GM18498 (cell line): ENCODE data around the gene CRACDL.

Experiments
- ATAC-seq: cut with Tn5 transposase; IDR thresholded peaks from one replicate; pipeline ENCODE4 v1.9.1; 2021; ENCODE audit warnings: mild to moderate bottlenecking, moderate library complexity; ENCODE audit not compliant: unreplicated experiment

The CRACDL gene, protein sequence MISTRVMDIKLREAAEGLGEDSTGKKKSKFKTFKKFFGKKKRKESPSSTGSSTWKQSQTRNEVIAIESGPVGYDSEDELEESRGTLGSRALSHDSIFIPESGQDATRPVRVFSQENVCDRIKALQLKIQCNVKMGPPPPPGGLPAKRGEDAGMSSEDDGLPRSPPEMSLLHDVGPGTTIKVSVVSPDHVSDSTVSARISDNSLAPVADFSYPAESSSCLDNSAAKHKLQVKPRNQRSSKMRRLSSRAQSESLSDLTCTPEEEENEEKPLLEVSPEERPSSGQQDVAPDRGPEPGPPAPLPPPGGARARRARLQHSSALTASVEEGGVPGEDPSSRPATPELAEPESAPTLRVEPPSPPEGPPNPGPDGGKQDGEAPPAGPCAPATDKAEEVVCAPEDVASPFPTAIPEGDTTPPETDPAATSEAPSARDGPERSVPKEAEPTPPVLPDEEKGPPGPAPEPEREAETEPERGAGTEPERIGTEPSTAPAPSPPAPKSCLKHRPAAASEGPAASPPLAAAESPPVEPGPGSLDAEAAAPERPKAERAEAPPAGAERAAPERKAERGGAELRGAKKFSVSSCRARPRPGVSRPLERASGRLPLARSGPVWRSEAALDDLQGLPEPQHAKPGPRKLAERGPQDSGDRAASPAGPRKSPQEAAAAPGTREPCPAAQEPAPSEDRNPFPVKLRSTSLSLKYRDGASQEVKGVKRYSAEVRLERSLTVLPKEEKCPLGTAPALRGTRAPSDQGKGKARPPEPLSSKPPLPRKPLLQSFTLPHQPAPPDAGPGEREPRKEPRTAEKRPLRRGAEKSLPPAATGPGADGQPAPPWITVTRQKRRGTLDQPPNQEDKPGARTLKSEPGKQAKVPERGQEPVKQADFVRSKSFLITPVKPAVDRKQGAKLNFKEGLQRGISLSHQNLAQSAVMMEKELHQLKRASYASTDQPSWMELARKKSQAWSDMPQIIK

DNA sequence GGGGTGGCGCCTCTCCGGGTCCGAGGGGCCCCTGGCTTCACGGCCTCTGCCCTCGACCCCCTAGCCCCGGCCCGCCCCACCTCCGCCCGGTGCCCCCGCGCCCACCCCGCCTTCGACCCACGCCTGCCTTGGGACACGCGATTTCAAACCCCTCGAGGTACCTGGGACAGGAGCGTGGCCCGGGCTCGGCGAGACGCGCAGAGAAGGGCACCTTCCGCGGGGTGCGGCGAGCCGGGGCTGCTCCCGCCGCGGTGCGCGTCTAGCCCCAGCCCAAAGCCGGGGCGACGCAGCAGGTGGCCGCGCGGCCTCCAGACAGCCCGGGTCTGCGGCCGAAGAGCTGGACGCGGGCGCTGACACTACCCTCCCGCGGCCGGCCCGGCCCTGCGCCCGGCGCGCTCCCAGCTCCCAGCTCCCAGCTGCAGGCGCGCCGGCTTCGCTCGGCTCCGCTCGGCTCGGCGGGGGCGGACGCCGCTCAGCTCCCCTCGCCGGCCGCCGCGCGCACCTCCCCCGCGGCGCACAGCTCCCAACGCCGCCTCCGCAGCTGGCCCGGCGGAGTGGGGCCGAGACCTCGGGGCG, at the start of gene CRACDL:
TSS of gene CRACDL (minus strand) at position 449 of the 576 bp plus-strand sequence. CDS start 89,425 bp downstream, outside the sequence.
- no peak for ATAC-seq

GRCh38 chr2:98975611-98976010, 39.6 kb upstream of the CRACDL start:
- ATAC-seq = no peak

- ATAC-seq = no peak
These were observed 36.6 kb upstream of the CRACDL start for GRCh38 chr2:98972582-98973167.

GRCh38 chr2:98959810-98960507, 23.9 kb upstream of the CRACDL start:
- no peak for ATAC-seq

DNA sequence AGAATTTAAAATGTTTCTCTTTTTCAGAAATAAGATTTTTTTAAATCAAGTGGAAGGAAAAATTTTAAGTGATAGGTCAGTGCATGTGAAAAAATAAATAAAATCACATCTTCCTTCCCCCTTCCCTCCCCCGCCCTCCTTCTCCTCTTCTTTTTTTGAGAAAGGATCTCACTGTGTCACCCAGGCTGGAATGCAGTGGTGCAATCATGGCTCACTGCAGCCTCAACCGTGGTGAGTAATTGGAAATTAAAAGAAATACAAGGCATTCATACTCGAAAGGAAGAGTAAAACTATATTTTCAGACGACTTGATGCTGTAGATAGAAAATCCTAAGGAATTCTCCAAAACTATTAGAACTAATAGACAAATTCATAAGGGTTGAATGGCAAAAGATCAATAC, 16.9 kb upstream of the CRACDL start:
- ATAC-seq = no peak

DNA sequence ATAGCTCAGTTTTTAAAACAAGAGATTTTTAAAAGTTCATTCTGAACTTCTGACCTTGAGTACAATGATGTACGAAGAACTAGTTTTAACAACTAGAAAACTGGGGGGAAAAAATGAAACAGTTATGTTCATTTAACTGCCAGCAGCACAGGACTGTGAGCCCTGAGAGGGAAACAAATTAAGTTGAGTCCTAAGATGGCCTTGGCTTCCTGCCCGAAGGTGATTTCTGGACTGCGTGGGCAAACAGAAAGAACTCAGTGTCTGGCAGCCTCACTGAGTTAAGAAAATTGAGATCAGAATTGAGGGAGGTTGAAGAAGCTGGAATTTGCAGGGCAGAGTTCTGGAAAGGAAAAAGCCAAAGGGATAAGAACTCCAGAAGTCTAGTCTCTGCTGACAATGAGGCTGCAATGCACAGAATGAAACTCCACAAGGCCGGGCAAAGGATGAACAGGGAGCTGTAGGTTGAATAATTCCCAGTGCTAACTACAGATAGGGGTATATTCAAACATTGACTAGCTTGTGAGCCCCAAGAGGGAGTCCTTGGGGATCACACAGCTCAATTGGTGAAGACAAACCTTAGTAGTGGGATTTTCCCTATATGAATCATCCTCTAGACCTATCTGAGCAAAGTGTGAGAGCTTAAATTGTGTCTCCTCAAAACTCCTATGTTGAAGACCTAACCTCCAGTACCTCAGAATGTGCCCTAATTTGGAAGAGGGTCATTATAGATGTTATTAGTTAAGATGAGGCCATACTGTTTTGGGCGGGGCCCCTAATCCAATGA, 13.1 kb upstream of the CRACDL start:
- no peak for ATAC-seq

DNA sequence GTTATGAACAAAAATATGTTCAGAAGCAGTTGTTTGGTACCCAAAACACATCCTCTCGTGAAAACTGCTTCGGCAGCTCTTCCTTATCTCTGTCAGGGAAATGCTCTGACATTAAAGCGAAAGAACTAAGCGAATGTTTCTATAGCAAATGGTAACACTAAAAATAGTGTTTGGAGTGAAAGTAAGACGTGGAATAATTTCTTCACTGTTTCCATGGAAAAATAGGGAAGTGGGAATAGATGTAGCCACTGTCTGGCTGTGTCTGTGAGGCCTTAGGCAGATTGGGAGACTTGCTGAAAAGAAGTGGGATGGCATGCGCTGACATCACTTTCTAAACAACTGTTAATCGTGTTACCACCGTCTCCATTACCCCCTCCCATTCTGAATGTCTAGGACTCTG, 11.5 kb upstream of the CRACDL start:
- no peak for ATAC-seq

DNA sequence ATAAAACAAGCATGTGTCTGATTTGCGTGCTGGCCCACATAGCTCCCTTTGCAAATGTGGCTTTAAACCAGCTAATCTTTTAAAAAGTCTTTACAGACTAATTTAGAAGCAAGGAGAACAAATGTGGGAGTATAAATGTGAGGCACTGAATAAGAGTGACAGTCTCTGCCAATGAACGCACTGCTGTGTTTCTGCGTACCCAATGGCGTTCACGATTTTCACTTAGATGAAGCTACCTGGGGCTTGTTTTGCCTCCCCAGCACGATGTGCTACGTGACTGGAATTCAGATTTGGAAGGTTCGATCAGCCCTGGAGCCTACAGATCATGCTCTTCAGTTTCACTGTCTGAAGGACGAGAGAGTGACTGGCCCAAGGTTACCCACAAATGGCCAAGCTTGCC, 10.8 kb upstream of the CRACDL start:
- ATAC-seq = no peak

- no peak for ATAC-seq
These were observed 8.8 kb upstream of the CRACDL start for GRCh38 chr2:98944775-98945174.

DNA sequence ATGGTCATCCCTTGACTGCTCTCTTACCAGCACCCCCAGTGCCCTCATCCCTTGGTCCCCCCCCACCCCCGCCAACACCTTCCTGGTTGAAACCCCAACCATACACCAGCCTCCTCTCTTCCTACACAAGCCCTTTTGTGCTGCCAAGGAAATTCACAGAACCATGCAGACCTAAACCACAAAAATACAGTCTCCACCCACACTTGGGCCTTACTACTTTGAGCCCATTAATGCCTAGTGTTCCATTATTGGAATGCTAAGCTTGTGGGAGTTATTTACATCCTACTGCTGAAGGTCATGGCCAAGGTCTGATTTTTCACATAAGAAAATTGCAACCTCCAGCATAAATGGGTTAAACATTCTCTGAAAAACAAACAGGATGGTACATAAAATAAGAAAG, 4.1 kb upstream of the CRACDL start:
- ATAC-seq = no peak

GRCh38 chr2:98937906-98938305, 1.9 kb upstream of the CRACDL start:
- no peak for ATAC-seq

DNA sequence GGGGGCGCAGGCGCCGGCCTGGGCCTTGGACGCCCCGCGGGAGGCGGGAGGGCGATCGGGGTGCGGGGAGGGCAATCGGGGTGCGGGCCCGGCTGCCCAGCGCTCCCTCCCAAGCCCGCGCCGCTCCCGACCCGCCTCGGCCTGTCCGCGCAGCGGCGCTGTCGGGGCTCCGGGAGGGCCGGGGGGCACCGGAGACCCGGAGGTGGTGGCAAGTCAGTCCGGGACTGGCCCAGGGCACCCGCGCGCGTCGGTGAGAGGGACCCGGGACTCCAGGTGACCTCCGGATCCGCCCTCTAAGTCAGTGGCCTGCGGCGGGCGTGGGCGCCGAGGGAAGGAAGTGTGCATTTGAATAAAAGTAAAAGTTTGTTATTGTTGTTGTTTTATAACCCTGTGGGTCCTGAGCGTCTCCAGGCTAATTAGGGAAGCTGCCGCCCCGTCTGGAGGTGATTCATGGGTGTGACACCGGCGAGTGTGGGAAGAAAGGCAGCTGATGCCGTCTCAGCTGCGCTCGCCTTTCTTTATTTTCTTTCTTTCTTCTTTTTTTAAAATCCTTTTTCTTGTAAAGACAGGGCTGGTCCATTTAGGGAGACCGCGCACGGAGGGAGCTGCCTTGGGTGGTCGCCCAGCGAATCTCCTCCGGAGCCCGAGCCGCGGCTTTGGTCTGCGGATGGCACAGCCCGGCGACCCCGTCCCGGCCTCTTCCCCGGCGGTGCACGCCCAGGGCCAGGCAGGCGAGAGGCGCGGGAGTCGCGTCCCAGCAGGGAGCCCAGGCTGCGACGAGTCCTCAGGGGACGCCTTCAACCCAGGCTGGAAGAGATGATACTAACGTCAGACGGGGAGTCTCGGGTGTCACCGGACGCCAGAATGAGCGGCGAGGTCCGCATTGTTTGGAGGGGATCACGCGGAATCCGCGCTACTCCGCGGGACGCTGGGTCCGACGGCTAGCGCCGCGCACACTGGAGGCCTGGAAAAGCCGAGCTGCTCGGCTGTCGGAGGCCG, 627 bp upstream of the CRACDL start:
- no peak for ATAC-seq

- ATAC-seq = no peak
These were observed 784 bp downstream of the CRACDL start for GRCh38 chr2:98935111-98935770.

- no peak for ATAC-seq
These were observed 3.2 kb downstream of the CRACDL start for GRCh38 chr2:98932778-98933343.

DNA sequence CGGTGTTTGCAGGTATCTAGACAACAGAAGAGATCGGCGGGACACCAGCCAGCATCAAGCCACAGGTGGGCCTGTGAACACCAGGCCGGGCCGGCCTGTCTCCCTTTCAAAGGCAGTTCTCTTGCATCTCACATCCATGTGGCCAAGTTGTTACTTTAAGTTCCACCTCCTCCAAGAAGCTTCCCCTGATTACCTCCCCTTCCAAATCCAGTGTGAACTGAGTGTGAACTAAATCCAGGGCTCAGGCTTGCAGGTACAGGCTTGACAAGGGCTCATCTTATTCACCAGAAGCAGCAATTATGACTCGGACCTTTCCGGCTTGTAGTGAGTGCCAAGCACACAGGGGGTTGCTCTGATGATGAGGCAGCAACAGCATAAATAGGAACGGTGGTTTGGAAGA, 3.9 kb downstream of the CRACDL start:
- no peak for ATAC-seq

- no peak for ATAC-seq
These were observed 4.4 kb downstream of the CRACDL start for GRCh38 chr2:98931596-98931995.

- ATAC-seq = no peak
These were observed 6.1 kb downstream of the CRACDL start for GRCh38 chr2:98929920-98930319.

- ATAC-seq = no peak
These were observed 7.8 kb downstream of the CRACDL start for GRCh38 chr2:98928242-98928641.
